Keratinocyte (primary cell): ENCODE results near the gene TSHZ2. TPM values are rescaled to one million over a fixed set of nuclear protein-coding genes. Genes with fewer than 3 reads are reported as not detected.

Experiments used
- DNase-seq: peaks from one replicate; pipeline ENCODE4 v3.0.0-alpha.2; 2011; ENCODE audit warnings: low read depth, missing footprints, low spot score
- FAIRE-seq: peaks from 2 replicates; lab custom pipeline; 2011; peaks lifted over from hg19 to GRCh38; lab: Jason Lieb, UNC
- H2AFZ ChIP-seq: 2 replicates; pipeline ENCODE4 v1.6.0; 2012; ENCODE audit warnings: low read length, control low read depth, inconsistent platforms; ENCODE audit not compliant: control insufficient read depth
- H3K27ac ChIP-seq: 2 replicates; pipeline ENCODE4 v1.5.1; 2011; ENCODE audit warnings: low read length; ENCODE audit not compliant: control insufficient read depth, insufficient read depth
- H3K27me3 ChIP-seq: 3 replicates; pipeline ENCODE4 v1.6.0; 2011; ENCODE audit warnings: low read length; ENCODE audit not compliant: control insufficient read depth, insufficient read depth; ENCODE audit errors: extremely low read depth
- H3K36me3 ChIP-seq, 2 experiments: 2 replicates in 1 of 2; 3 replicates in 1 of 2; pipeline ENCODE4 v1.5.1; 2011; ENCODE audit warnings: low read length in 2 of 2, mild to moderate bottlenecking in 1 of 2; ENCODE audit not compliant: control insufficient read depth in 2 of 2, insufficient read depth in 2 of 2; ENCODE audit errors: extremely low read depth in 1 of 2
- H3K4me1 ChIP-seq: 3 replicates; pipeline ENCODE4 v1.5.1; 2011; ENCODE audit warnings: low read length; ENCODE audit not compliant: control insufficient read depth, insufficient read depth; ENCODE audit errors: extremely low read depth
- H3K4me2 ChIP-seq: 3 replicates; pipeline ENCODE4 v1.6.0; 2011; ENCODE audit warnings: low read depth, low read length; ENCODE audit not compliant: control insufficient read depth, insufficient read depth; ENCODE audit errors: extremely low read depth
- H3K4me3 ChIP-seq, 3 experiments: fragments of 200-600 bp in 1 of 3; sonication (generic) in 1 of 3; 2 replicates in 2 of 3; 3 replicates in 1 of 3; pipeline ENCODE4 v1.5.1; 2011 to 2016; ENCODE audit warnings: low read length in 3 of 3, mild to moderate bottlenecking in 3 of 3, control low read depth in 2 of 3, inconsistent platforms in 1 of 3, low read depth in 1 of 3, mixed read lengths in 1 of 3, mixed run types in 1 of 3, moderate library complexity in 1 of 3; ENCODE audit not compliant: control insufficient read depth in 2 of 3, insufficient read depth in 2 of 3; ENCODE audit errors: extremely low read depth in 1 of 3
- H3K79me2 ChIP-seq: 2 replicates; pipeline ENCODE4 v1.6.0; 2012; ENCODE audit warnings: low read length; ENCODE audit not compliant: control insufficient read depth, insufficient read depth
- H3K9ac ChIP-seq: 3 replicates; pipeline ENCODE4 v1.6.0; 2011; ENCODE audit warnings: low read length; ENCODE audit not compliant: control insufficient read depth, insufficient read depth; ENCODE audit errors: extremely low read depth
- H3K9me1 ChIP-seq: 3 replicates; pipeline ENCODE4 v1.6.0; 2011; ENCODE audit warnings: low read length; ENCODE audit not compliant: control insufficient read depth, insufficient read depth; ENCODE audit errors: extremely low read depth
- H3K9me3 ChIP-seq: 2 replicates; pipeline ENCODE4 v1.5.1; 2012; ENCODE audit warnings: low read depth, low read length; ENCODE audit not compliant: control insufficient read depth
- H4K20me1 ChIP-seq: 3 replicates; pipeline ENCODE4 v1.6.0; 2011; ENCODE audit warnings: low read length; ENCODE audit not compliant: control insufficient read depth, insufficient read depth; ENCODE audit errors: extremely low read depth
- EZH2 ChIP-seq: IDR thresholded peaks from one replicate; pipeline ENCODE4 v1.6.1; 2012; ENCODE audit warnings: inconsistent platforms, mild to moderate bottlenecking, low read length, moderate library complexity
- dilution Hi-C: fragments of 300-500 bp; cut with MboI; formaldehyde crosslinking; loops from one replicate; pipeline ENCODE4 v1.7.0; 2020; ENCODE audit warnings: low sequenced_read_pairs; ENCODE audit not compliant: extremely low pct_ligation_motif_present
- polyA plus RNA-seq, 5 experiments: library from polyadenylated mRNA; depleted of rRNA in 3 of 5; stranded (reverse) in 3 of 5; stranded (forward) in 1 of 5; unstranded in 1 of 5; fragments of >200 nt; gene quantifications; 1 replicate in 1 of 5; 2 replicates in 3 of 5; 3 replicates in 1 of 5; pipeline versions ENCODE4 v1.2.1 to v1.2.3, GENCODE V29; 2011 to 2012; ENCODE audit warnings: missing spikeins in 2 of 5, low read depth in 1 of 5, low replicate concordance in 1 of 5
- TF ChIP-seq, protein P1 (sequence below), 3 experiments: IDR thresholded peaks in 1 of 3; conservative IDR thresholded peaks in 1 of 3; optimal IDR thresholded peaks in 1 of 3; 2 replicates in 2 of 3; 3 replicates in 1 of 3; pipeline versions ENCODE3 to v1.5.1; 2011; ENCODE audit warnings: low read length in 3 of 3, mild to moderate bottlenecking in 3 of 3, moderate library complexity in 2 of 3, control low read depth in 1 of 3, inconsistent platforms in 1 of 3; ENCODE audit not compliant: insufficient read depth in 2 of 3; ENCODE audit errors: extremely low read depth in 1 of 3

Gene TSHZ2
- polyA plus RNA-seq, 1 donor (not counting 4 experiments of a cell fraction or from before 2014, with no cell fraction given): 1.1 TPM

- no peak overlapping the region for H3K9ac ChIP-seq
- H3K4me1 ChIP-seq: no peaks in the 10 kb centered on the region
- dilution Hi-C loops: no loop called here
- no peak overlapping the region for H3K4me3 ChIP-seq
- H3K9me1 ChIP-seq: no peaks in the 10 kb centered on the region
- no peak overlapping the region for H3K27ac ChIP-seq
- H3K79me2 ChIP-seq: no peaks in the 10 kb centered on the region
- no peaks in the 10 kb centered on the region for H3K27me3 ChIP-seq
- H3K4me2 ChIP-seq: no peak overlapping the region
- no peaks in the 10 kb centered on the region for H3K36me3 ChIP-seq
- H3K9me3 ChIP-seq: no peaks in the 10 kb centered on the region
- no peak for DNase-seq
- H4K20me1 ChIP-seq: no peaks in the 10 kb centered on the region
- no peak overlapping the region for H2AFZ ChIP-seq
- TF ChIP-seq, protein P1, sequence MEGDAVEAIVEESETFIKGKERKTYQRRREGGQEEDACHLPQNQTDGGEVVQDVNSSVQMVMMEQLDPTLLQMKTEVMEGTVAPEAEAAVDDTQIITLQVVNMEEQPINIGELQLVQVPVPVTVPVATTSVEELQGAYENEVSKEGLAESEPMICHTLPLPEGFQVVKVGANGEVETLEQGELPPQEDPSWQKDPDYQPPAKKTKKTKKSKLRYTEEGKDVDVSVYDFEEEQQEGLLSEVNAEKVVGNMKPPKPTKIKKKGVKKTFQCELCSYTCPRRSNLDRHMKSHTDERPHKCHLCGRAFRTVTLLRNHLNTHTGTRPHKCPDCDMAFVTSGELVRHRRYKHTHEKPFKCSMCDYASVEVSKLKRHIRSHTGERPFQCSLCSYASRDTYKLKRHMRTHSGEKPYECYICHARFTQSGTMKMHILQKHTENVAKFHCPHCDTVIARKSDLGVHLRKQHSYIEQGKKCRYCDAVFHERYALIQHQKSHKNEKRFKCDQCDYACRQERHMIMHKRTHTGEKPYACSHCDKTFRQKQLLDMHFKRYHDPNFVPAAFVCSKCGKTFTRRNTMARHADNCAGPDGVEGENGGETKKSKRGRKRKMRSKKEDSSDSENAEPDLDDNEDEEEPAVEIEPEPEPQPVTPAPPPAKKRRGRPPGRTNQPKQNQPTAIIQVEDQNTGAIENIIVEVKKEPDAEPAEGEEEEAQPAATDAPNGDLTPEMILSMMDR (optimal IDR thresholded peaks at IDR 0.05 in 1 of 3, IDR thresholded peaks at IDR 0.05 in 1 of 3, conservative IDR thresholded peaks at IDR 0.05 in 1 of 3; ENCODE audit: extremely low read depth in 1 of 3, insufficient read depth in 2 of 3, low read length in 3 of 3): no peak
- no peak for TF ChIP-seq EZH2
- FAIRE-seq: no peak
Measured at GRCh38 chr20:53222416-53222815, 250.3 kb downstream of the TSHZ2 start.

- Histone ChIP-seq H3K27ac (no peak overlapping the region), H3K79me2 (no peaks in the 10 kb centered on the region), H4K20me1 (no peaks in the 10 kb centered on the region), H3K27me3 (no peaks in the 10 kb centered on the region), H3K4me2 (no peak overlapping the region), H2AFZ (no peak overlapping the region), H3K36me3 (no peaks in the 10 kb centered on the region), H3K9me1 (no peaks in the 10 kb centered on the region), H3K9ac (no peak overlapping the region), H3K4me1 (no peaks in the 10 kb centered on the region), H3K9me3 (no peaks in the 10 kb centered on the region), H3K4me3 (no peak overlapping the region)
- dilution Hi-C loops: no loop called here
- FAIRE-seq (no peak), DNase-seq (no peak)
- TF ChIP-seq EZH2: no peak
- TF ChIP-seq, protein P1 (optimal IDR thresholded peaks at IDR 0.05 in 1 of 3, IDR thresholded peaks at IDR 0.05 in 1 of 3, conservative IDR thresholded peaks at IDR 0.05 in 1 of 3; ENCODE audit: extremely low read depth in 1 of 3, insufficient read depth in 2 of 3, low read length in 3 of 3): no peak
Measured at GRCh38 chr20:53222932-53223331, 250.8 kb downstream of the TSHZ2 start.
